Skin of body (tissue), 2 donors: ENCODE data around the gene CKS2. TPM values are rescaled to one million over a fixed set of nuclear protein-coding genes. Genes with fewer than 3 reads are reported as not detected.
"Not testable (repeated sequence)": the region's sequence is repeated elsewhere in the genome, so short reads cannot be mapped to it uniquely, and the experiment has no call there.

Experiments used
- DNase-seq: peaks from one replicate; lab custom pipeline; 2025; lab: John Stamatoyannopoulos, UW
- total RNA-seq: library from RNA; depleted of rRNA; stranded (reverse); fragments of >200 nt; gene quantifications from one replicate; pipeline ENCODE4 v1.2.3, GENCODE V29; 2014

The CKS2 gene
- total RNA-seq: 32.4 TPM

GRCh38 chr9:89310475-89311345, at the start of gene CKS2:
TSS of gene CKS2 (plus strand) at chr9:89311195. CDS start at chr9:89311293, 98 bp downstream.
- peak; percentile 100 for DNase-seq

- DNase-seq: no peak
Measured at GRCh38 chr9:89273528-89274279, 37.3 kb upstream of the CKS2 start.

GRCh38 chr9:89274838-89275237, 36.2 kb upstream of the CKS2 start:
- no peak for DNase-seq

GRCh38 chr9:89276040-89276439, 35.0 kb upstream of the CKS2 start:
- not testable (repeated sequence) for DNase-seq

- DNase-seq: no peak
Measured at GRCh38 chr9:89277043-89277442, 34.0 kb upstream of the CKS2 start.

- no peak for DNase-seq
Measured at GRCh38 chr9:89277454-89277853, 33.5 kb upstream of the CKS2 start.

- no peak for DNase-seq
Measured at GRCh38 chr9:89278551-89278950, 32.4 kb upstream of the CKS2 start.

GRCh38 chr9:89278997-89279739, 31.8 kb upstream of the CKS2 start:
- DNase-seq: no peak

- DNase-seq: no peak
Measured at GRCh38 chr9:89281106-89281505, 29.9 kb upstream of the CKS2 start.

- not testable (repeated sequence) for DNase-seq
Measured at GRCh38 chr9:89282248-89282968, 28.6 kb upstream of the CKS2 start.

GRCh38 chr9:89284076-89284475, 26.9 kb upstream of the CKS2 start:
- DNase-seq: no peak

- DNase-seq: no peak
Measured at GRCh38 chr9:89291741-89292140, 19.3 kb upstream of the CKS2 start.

- DNase-seq: no peak
Measured at GRCh38 chr9:89293014-89293413, 18.0 kb upstream of the CKS2 start.

GRCh38 chr9:89295400-89295799, 15.6 kb upstream of the CKS2 start:
- DNase-seq: no peak

GRCh38 chr9:89301996-89302395, 9.0 kb upstream of the CKS2 start:
- DNase-seq: not testable (repeated sequence)

- DNase-seq: no peak
Measured at GRCh38 chr9:89304020-89304833, 6.8 kb upstream of the CKS2 start.

- no peak for DNase-seq
Measured at GRCh38 chr9:89304834-89305188, 6.2 kb upstream of the CKS2 start.

- no peak for DNase-seq
Measured at GRCh38 chr9:89305868-89306267, 5.1 kb upstream of the CKS2 start.

GRCh38 chr9:89309166-89309565, 1.8 kb upstream of the CKS2 start:
- no peak for DNase-seq
